Omental fat pad (tissue), 4 donors: ENCODE results near the gene NOTCH2. TPM values are rescaled to one million over a fixed set of nuclear protein-coding genes. Genes with fewer than 3 reads are reported as not detected.

Source experiments
- ATAC-seq: fragments of 150-250 bp; one replicate; pipeline ENCODE4 v1.9.1; 2016; ENCODE audit warnings: mild to moderate bottlenecking, moderate library complexity; ENCODE audit not compliant: low FRiP score
- DNase-seq: peaks from one replicate; pipeline ENCODE4 v3.0.0-alpha.2; 2019; ENCODE audit warnings: low spot score
- total RNA-seq, 4 donors: library from RNA; depleted of rRNA; stranded (reverse); fragments of >200 nt; gene quantifications; one replicate each; pipeline ENCODE4 v1.1.0, GENCODE V29; 2016
- TF ChIP-seq, protein P1 (sequence below), 3 donors: fragments of 450-650 bp; IDR thresholded peaks; one replicate each; pipeline ENCODE4 v1.5.1; 2016 to 2017; ENCODE audit warnings: antibody characterized with exemption in 3 of 3, mild to moderate bottlenecking in 3 of 3, moderate library complexity in 2 of 3

Gene NOTCH2
- total RNA-seq, 4 donors from 2014 or later, result 72.5 to 96.8 (median 85.5) TPM

DNA sequence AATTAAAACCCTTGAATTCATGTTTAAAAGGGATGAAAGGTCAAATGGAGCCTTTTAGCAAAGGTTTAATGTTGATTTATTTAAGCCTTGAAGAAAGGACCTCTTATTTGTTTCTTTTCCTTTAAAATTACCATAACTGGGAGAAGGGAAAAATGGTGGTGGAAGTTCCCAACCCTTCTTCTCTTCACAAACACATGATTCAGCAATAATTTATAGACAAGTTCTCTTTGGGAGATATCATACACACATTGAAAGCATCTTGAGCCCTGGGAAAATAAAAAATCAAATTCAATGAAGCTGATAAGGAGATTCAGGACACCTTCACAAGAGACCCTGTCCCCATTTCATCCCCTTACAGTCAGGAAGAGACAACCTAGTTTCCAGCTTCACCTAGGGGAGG is 182.0 kb downstream of the NOTCH2 start:
- no peak for ATAC-seq
- DNase-seq, result no peak
- TF ChIP-seq, protein P1, sequence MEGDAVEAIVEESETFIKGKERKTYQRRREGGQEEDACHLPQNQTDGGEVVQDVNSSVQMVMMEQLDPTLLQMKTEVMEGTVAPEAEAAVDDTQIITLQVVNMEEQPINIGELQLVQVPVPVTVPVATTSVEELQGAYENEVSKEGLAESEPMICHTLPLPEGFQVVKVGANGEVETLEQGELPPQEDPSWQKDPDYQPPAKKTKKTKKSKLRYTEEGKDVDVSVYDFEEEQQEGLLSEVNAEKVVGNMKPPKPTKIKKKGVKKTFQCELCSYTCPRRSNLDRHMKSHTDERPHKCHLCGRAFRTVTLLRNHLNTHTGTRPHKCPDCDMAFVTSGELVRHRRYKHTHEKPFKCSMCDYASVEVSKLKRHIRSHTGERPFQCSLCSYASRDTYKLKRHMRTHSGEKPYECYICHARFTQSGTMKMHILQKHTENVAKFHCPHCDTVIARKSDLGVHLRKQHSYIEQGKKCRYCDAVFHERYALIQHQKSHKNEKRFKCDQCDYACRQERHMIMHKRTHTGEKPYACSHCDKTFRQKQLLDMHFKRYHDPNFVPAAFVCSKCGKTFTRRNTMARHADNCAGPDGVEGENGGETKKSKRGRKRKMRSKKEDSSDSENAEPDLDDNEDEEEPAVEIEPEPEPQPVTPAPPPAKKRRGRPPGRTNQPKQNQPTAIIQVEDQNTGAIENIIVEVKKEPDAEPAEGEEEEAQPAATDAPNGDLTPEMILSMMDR (IDR thresholded peaks at IDR 0.05), result no peak

DNA sequence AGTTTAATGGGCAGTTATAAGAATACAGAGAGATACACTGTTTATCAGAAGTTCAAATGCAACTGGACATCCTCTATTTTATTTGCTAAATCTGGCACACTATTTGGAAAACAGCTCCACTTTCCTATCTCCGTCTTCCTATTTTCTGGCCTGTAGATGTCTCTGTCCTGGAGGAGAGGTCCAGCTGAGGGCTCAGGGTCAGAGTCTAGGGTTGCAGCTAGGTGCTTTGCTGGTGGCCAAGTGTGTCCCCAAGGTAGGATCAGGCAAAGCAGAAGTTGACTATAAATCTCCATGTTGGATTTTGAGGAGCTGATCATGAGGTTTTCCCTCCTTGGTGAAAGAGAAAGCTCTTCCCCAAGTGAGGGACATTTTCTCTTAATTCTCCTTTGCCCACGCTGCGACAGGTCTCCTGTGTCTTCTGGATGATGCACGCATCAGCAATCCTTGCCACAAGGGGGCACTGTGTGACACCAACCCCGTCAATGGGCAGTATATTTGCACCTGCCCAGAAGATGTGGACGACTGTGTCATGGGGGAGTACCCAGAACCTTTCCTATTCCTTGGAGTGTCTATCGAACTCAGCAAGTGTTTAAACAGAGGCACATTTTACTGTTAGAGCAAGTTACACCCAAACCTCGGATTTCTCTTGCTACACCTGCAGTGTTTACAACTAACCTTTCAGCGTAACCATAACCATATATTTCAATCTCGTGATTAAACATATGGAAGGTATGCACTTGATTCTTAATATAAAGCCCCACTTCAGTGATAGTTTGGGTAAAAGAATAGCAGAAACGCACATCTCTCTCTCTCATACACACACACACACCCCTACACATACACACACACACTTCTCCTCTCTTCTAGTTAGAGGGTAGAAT is 183.3 kb downstream of the NOTCH2 start:
- ATAC-seq, result no peak
- TF ChIP-seq, protein P1 (IDR thresholded peaks at IDR 0.05), result no peak
- DNase-seq, result peak; percentile 63

DNA sequence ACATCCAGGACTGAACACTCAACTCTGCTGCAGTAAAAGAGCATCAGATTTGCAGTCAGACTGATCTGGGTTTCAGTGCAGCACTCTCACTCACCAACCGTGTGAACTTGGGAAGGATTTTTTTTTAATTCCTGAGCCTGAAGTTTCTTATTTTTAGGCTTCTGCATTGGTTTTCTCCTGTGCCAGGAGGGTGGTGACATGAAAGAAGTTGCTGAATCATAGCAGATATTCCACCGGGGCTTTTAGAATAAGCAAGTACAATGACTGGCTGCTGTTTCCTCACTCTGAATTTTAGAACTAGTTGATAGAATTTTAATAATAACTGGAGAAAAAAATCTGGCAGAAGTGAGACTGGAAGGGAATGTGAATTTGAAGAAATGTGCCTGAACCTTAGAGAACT is 184.8 kb downstream of the NOTCH2 start:
- TF ChIP-seq, protein P1 (IDR thresholded peaks at IDR 0.05), result no peak
- no peak for ATAC-seq
- DNase-seq, result no peak

DNA sequence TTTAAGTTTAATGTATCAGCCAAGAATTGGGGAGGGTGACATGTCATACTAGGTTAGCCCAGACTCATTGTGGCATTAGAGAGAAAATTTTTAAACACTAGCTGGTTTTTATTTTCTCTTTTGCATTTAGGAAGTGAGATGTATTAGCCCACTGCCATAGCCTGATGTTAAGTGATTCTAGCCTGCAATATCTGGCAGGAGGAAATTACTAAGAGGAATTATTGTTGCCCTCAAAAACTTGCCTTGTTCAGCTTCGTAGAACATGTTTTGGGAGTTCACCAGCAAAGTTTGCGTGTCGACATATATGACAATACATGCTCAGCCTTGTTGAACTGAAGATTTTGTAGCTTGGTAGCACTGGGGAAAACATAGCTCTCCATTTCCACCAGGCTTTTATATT is 185.6 kb downstream of the NOTCH2 start:
- DNase-seq (no peak), ATAC-seq (no peak)
- TF ChIP-seq, protein P1 (IDR thresholded peaks at IDR 0.05), result no peak

DNA sequence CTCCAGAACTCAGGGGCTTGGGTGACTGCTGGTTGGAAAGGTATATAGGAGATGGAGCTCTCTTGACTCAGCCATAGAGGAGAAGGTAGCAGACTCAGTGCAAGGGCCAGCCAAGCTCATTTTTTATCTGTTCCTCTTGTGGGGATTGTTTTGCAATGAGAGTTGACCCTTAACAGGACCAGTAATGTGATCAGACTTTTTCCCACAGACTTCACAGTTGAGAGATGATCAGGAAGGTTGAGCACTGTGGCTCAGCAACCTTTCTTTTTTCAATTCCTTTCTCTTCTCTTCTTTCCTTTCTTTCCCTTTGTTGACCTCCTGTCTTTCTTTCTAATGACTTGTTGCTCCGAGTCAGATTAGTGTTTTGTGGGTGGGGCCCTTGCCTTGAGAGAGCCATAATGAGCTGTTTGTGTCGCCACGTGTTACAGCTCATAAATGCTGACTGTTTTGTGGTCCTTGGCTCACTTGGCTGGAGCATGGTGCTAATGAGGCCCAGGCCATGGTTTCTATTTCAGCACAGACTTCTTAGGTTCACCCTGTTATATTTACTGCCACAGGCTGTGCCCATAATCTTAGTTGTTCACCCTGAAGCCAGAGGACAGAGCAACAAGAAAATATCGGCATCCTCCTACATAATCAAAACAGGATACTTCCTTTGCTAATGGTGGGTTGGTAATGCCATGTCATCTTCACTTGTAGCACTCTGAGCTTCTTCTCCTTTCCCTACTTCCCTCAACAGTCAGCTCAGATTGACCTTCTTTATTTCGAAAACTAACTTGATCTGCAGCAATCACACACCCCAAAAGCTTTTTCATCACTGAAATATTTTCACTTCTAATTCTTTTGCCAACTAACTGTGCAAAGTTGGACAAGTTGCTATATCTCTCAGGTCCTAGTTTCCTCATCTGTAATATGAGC is 187.1 kb downstream of the NOTCH2 start:
- ATAC-seq (no peak), DNase-seq (no peak)
- TF ChIP-seq, protein P1 (IDR thresholded peaks at IDR 0.05), result no peak

DNA sequence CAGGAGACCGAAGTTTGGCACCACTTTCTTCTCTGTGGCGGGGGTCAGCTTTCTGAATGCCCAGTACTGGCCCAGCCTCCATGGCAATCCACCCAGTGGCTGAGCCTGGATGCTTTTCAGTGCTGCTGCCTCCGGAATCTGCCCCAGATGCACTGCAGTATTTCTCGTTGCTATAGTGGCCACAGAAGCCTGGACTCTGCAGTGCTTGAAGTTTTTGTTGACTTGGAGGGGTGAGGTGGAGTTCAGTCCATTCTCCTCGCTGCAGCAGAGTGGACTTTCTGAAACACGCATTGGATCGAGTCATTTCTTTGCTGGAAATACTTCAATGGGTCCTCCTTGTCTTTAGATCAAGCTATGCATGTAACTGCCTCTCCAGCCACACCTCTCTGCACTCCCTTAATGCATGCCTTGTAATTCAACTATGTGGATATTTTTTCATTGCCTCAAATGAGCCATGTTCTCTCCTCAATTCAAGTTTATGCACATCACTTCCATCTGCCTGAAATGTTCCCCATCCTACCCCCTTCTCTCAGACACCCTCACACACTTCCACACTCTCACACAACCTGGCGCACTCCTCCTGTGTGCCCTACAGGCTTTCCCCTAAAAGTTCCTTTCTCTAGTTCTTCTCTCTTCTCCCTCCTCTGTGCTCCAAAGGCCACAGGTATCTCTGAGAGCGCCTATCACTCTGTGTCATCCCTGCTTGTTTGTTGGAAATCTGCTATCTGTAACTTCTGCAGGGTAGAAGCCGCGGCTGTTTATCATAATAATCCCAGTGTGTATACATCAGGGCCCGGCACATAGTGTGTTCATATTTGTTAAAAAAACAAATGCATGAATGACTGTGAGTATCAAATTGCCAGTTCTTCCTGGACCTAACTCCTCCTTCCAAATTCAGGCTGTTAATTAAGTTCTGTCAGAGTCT is 189.7 kb downstream of the NOTCH2 start:
- DNase-seq (no peak), ATAC-seq (no peak)

More for the DNA sequence above, 189.7 kb downstream of the NOTCH2 start:
- TF ChIP-seq, protein P1 (IDR thresholded peaks at IDR 0.05), result no peak
